ENCODE measurements around the gene CYP8B1. TPM values are rescaled to one million over a fixed set of nuclear protein-coding genes. Genes with fewer than 3 reads are reported as not detected.
A peak's percentile ranks its signal among the peaks of the same experiment; 100 is the strongest.

Gene CYP8B1
- total RNA-seq, 1 experiment from 2014 or later = not detected

- H3K36me3 ChIP-seq (ENCODE audit: control insufficient read depth, insufficient read depth, low read length) = no peaks in the 10 kb centered on the region
- Mint-ChIP-seq H3K4me1 (ENCODE audit: low read depth, unreplicated experiment) (peaks cover 6% of the 10 kb centered on the region), H3K9me3 (ENCODE audit: unreplicated experiment) (no peaks in the 10 kb centered on the region), H3K4me3 (ENCODE audit: unreplicated experiment) (no peak overlapping the region), H3K27ac (ENCODE audit: unreplicated experiment) (no peak overlapping the region), H3K36me3 (ENCODE audit: insufficient read depth, unreplicated experiment) (no peaks in the 10 kb centered on the region), H3K27me3 (ENCODE audit: insufficient read depth, unreplicated experiment) (peaks cover 7% of the 10 kb centered on the region)
- no TSS peak for BruUV-seq (replicated peaks)
- 0 out of 2 replicates have a peak, but pooled peaks cover 8% of the 10 kb centered on the region for H3K4me1 ChIP-seq
- POLR2A ChIA-PET = no interaction called here
- H3K27me3 ChIP-seq (replicated peaks; ENCODE audit: control insufficient read depth, insufficient read depth, low read length) = no peaks in the 10 kb centered on the region
- DNase-seq = no peak
- TF ChIP-seq, protein P1, sequence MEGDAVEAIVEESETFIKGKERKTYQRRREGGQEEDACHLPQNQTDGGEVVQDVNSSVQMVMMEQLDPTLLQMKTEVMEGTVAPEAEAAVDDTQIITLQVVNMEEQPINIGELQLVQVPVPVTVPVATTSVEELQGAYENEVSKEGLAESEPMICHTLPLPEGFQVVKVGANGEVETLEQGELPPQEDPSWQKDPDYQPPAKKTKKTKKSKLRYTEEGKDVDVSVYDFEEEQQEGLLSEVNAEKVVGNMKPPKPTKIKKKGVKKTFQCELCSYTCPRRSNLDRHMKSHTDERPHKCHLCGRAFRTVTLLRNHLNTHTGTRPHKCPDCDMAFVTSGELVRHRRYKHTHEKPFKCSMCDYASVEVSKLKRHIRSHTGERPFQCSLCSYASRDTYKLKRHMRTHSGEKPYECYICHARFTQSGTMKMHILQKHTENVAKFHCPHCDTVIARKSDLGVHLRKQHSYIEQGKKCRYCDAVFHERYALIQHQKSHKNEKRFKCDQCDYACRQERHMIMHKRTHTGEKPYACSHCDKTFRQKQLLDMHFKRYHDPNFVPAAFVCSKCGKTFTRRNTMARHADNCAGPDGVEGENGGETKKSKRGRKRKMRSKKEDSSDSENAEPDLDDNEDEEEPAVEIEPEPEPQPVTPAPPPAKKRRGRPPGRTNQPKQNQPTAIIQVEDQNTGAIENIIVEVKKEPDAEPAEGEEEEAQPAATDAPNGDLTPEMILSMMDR (IDR thresholded peaks at IDR 0.05; ENCODE audit: insufficient read depth in 1 of 2, low read depth in 1 of 2, low read length in 1 of 2, severe bottlenecking in 1 of 2, unreplicated experiment in 1 of 2) = no peak
- H3K4me3 ChIP-seq (ENCODE audit: low read depth, low read length) = no peak overlapping the region
- no peaks in the 10 kb centered on the region for H3K9me3 ChIP-seq
- intact Hi-C loops (cut with micrococcal nuclease; ENCODE audit: unreplicated experiment) = no loop called here
- CTCF ChIA-PET = interaction anchor here (0.6 kb wide), 1 partner anchor 457 kb away, joined by 3 read pairs; no protein-coding TSS in a partner anchor
Measured at GRCh38 chr3:42898896-42899675, 23.4 kb upstream of the CYP8B1 start.

- Mint-ChIP-seq H3K36me3 (ENCODE audit: insufficient read depth, unreplicated experiment) (no peaks in the 10 kb centered on the region), H3K4me3 (ENCODE audit: unreplicated experiment) (no peak overlapping the region), H3K9me3 (ENCODE audit: unreplicated experiment) (no peaks in the 10 kb centered on the region), H3K27ac (ENCODE audit: unreplicated experiment) (no peak overlapping the region), H3K4me1 (ENCODE audit: low read depth, unreplicated experiment) (peaks cover 6% of the 10 kb centered on the region), H3K27me3 (ENCODE audit: insufficient read depth, unreplicated experiment) (peaks cover under 1% of the 10 kb centered on the region)
- BruUV-seq (replicated peaks) = no TSS peak
- Histone ChIP-seq H3K36me3 (ENCODE audit: control insufficient read depth, insufficient read depth, low read length) (no peaks in the 10 kb centered on the region), H3K4me1 (0 out of 2 replicates have a peak, but pooled peaks cover 8% of the 10 kb centered on the region), H3K4me3 (ENCODE audit: low read depth, low read length) (no peak overlapping the region), H3K9me3 (no peaks in the 10 kb centered on the region), H3K27me3 (replicated peaks; ENCODE audit: control insufficient read depth, insufficient read depth, low read length) (no peaks in the 10 kb centered on the region)
- intact Hi-C loops (cut with micrococcal nuclease; ENCODE audit: unreplicated experiment) = no loop called here
- ChIA-PET POLR2A (no interaction called here), CTCF (no interaction called here)
- DNase-seq = no peak
- TF ChIP-seq, protein P1 (IDR thresholded peaks at IDR 0.05; ENCODE audit: insufficient read depth in 1 of 2, low read depth in 1 of 2, low read length in 1 of 2, severe bottlenecking in 1 of 2, unreplicated experiment in 1 of 2) = no peak
Measured at GRCh38 chr3:42895580-42895868, 19.8 kb upstream of the CYP8B1 start.

DNA sequence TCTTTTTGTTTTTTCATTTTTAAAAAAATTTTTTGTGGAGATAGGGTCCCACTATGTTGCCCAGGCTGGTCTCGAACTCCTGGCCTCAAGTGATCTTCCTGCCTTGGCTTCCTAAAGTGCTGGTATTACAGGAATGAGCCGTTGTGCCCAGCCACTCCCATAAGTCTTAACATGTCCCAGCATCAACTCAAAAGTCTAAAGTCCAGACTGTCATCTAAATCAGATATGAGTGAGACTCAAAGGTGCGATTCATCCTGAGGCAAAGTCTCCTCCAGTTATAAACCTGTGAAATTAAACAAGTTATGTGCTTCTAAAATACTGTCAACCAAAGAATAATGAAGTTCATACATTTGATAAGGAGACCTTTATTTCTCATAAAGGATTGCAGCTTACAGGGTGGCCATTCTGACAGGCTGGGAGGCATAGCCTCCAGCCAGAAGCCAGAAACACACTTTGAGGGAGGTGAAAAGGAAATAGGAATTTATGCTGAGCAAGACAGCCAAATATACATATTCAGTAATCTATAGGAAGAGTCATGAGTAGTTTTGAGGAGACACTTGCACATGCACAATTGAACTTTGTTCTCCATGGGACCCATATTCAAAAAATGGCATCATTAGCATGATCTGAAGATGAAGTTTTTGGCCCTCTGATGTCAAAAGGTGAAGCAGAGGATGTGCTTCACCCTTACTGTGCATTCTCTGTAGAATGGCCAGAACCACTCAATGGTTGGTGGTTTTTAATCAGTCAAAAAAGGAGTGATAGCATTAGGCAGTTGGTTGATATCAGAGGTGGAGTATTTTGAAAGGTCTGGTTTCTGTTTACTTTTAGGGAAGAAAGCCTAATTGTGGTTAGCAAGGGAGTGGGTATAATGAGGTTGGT lies 19.3 kb upstream of the CYP8B1 start:
- 0 out of 2 replicates have a peak, but pooled peaks cover 8% of the 10 kb centered on the region for H3K4me1 ChIP-seq
- CTCF ChIA-PET = no interaction called here

More for the DNA sequence above, 19.3 kb upstream of the CYP8B1 start:
- Mint-ChIP-seq H3K9me3 (ENCODE audit: unreplicated experiment) (no peaks in the 10 kb centered on the region), H3K36me3 (ENCODE audit: insufficient read depth, unreplicated experiment) (no peaks in the 10 kb centered on the region), H3K27ac (ENCODE audit: unreplicated experiment) (no peak overlapping the region), H3K4me3 (ENCODE audit: unreplicated experiment) (no peak overlapping the region), H3K4me1 (ENCODE audit: low read depth, unreplicated experiment) (peaks cover 6% of the 10 kb centered on the region), H3K27me3 (ENCODE audit: insufficient read depth, unreplicated experiment) (no peaks in the 10 kb centered on the region)
- BruUV-seq (replicated peaks) = no TSS peak
- Histone ChIP-seq H3K9me3 (no peaks in the 10 kb centered on the region), H3K36me3 (ENCODE audit: control insufficient read depth, insufficient read depth, low read length) (no peaks in the 10 kb centered on the region), H3K27me3 (replicated peaks; ENCODE audit: control insufficient read depth, insufficient read depth, low read length) (no peaks in the 10 kb centered on the region), H3K4me3 (ENCODE audit: low read depth, low read length) (no peak overlapping the region)
- POLR2A ChIA-PET = no interaction called here
- TF ChIP-seq, protein P1 (IDR thresholded peaks at IDR 0.05; ENCODE audit: insufficient read depth in 1 of 2, low read depth in 1 of 2, low read length in 1 of 2, severe bottlenecking in 1 of 2, unreplicated experiment in 1 of 2) = no peak
- intact Hi-C loops (cut with micrococcal nuclease; ENCODE audit: unreplicated experiment) = no loop called here
- DNase-seq = peak in 1 of 2 experiments; percentile 39
